ENCODE results near the gene MEIS1. TPM values are rescaled to one million over a fixed set of nuclear protein-coding genes. Genes with fewer than 3 reads are reported as not detected.

MEIS1 gene
- total and polyA plus RNA-seq, 2 of the 8 experiments (the other 6 are each of a cell fraction or from before 2014, with no cell fraction given), result 0.17 to 1.2 TPM

DNA sequence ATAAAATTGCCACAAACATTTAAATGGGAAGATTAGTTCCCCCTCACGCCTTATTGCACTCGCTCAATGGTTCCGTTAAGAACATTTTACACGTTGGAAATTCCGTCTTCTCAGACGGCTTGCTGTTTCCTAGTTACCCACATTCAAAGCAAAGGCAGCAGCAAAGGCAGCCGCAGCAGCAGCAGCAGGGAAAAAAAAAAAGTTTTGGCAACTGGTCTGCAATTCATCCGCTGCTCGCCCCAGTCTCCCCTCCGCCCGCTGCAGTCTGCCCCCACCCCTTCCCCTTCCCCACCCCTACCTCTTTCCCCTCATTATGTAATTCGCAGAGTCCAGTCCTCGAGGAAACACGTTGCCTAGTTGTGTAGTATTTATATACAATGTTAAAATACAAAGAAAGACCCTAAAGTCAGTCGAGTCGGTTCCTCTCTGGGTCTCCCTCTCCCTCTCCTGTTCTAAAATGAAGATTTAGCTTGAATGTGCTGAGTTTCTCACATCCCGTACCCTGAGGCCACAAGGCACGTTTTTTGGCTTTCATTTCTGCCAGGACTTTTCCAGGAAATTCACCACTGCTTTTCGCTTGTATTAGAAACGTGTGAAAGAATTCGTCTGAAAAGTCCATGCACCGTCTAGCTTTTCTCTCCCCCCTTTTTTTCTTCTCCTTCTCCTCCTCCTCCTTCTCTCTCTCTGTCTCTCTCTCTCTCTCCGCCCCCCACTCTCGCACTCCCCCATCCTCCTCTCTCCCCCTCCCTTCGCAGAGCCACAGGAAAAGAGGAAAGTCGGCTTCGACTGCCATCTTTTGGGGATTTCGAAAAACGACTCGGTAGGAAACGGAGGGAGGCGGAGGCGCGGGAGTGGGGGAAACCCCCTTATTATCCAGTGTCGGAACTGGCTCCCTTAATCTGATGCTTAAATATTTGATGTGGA is 140.0 kb downstream of the MEIS1 start:
- H4K8ac ChIP-seq (ENCODE audit: extremely low read depth, insufficient read depth, low read length), result no peak overlapping the region
- DNase-seq (ENCODE audit: low read depth in 1 of 2, low spot score in 2 of 2) (peak in 1 of 2 experiments; percentile 64), FAIRE-seq (no peak)
- no peak overlapping the region for H2AK5ac ChIP-seq (ENCODE audit: low read depth, low read length)
- H3K23me2 ChIP-seq (ENCODE audit: low read depth, low read length), result peaks cover 20% of the 10 kb centered on the region; the same call in 1 of the 2 replicates
- H3K4me2 ChIP-seq (ENCODE audit: insufficient read depth in 1 of 2, low read depth in 2 of 2, low read length in 2 of 2), result peak overlapping the region; percentile 77 to 99
- H3K36me3 ChIP-seq (ENCODE audit: control insufficient read depth in 2 of 4, insufficient read depth in 4 of 4, low read length in 3 of 4), result no peaks in the 10 kb centered on the region
- no peak overlapping the region for H2BK15ac ChIP-seq (ENCODE audit: low read length)
- no peaks in the 10 kb centered on the region for H3K9me3 ChIP-seq (ENCODE audit: insufficient read depth in 2 of 2, low read depth in 1 of 2, low read length in 1 of 2)
- ChIA-PET CTCF (ENCODE audit: partially characterized antibody) (interaction anchor here (0.6 to 14.4 kb wide), 20 partner anchors 11 to 954 kb away, joined by 3 to 161 read pairs (median 3); partner anchors contain the start of gene MEIS1), POLR2A (ENCODE audit: partially characterized antibody) (interaction anchor here (0.9 to 3.0 kb wide), 5 partner anchors 130 to 148 kb away, joined by 3 to 8 read pairs (median 4); partner anchors contain the start of gene MEIS1)
- H2AFZ ChIP-seq (ENCODE audit: low read length), result no peak overlapping the region
- no peak overlapping the region for H3K18ac ChIP-seq (ENCODE audit: extremely low read depth, low read length)
- H3K4ac ChIP-seq (replicated peaks; ENCODE audit: insufficient read length, low read depth, low read length), result no peak overlapping the region
- no peak overlapping the region for H2BK120ac ChIP-seq (replicated peaks; ENCODE audit: low read depth, low read length)
- no peak overlapping the region for H3K27ac ChIP-seq (ENCODE audit: low read depth, low read length)
- peaks cover 0 to 6% of the 10 kb centered on the region in 2 experiments for H4K20me1 ChIP-seq (replicated peaks in 1 of 2; ENCODE audit: control insufficient read depth in 1 of 2, insufficient read depth in 2 of 2, low read length in 2 of 2)
- H3K9ac ChIP-seq (replicated peaks in 1 of 4; ENCODE audit: extremely low read depth in 1 of 4, low read depth in 3 of 4, low read length in 3 of 4), result no peak overlapping the region
- H2BK5ac ChIP-seq (ENCODE audit: low read depth, low read length), result no peak overlapping the region
- H3K79me1 ChIP-seq (ENCODE audit: low read depth, low read length), result no peaks in the 10 kb centered on the region
- no peak overlapping the region for H2BK20ac ChIP-seq (ENCODE audit: low read length)
- no peak overlapping the region for H3K23ac ChIP-seq (ENCODE audit: insufficient read length)
- H4K5ac ChIP-seq (ENCODE audit: insufficient read length, low read depth, low read length), result no peak overlapping the region
- H2BK12ac ChIP-seq (ENCODE audit: low read depth, low read length), result no peak overlapping the region
- H3K56ac ChIP-seq (replicated peaks; ENCODE audit: insufficient read length, low read depth, low read length), result no peak overlapping the region
- H3K14ac ChIP-seq (ENCODE audit: insufficient read length), result no peak overlapping the region
- 1% methylated on average over 25 of the region's 35 CpGs; no CpG with 5 or more reads in 1 of the 2 experiments for WGBS, 2 experiments (ENCODE audit: extremely low coverage in 1 of 2, insufficient coverage in 1 of 2, insufficient read length in 1 of 2, insufficient replicate concordance in 2 of 2, low coverage in 1 of 2, low lambda C conversion rate in 2 of 2, missing lambda C conversion rate in 1 of 2)
- H3K4me1 ChIP-seq (replicated peaks in 1 of 4; ENCODE audit: control insufficient read depth in 3 of 4, insufficient read depth in 4 of 4, low read length in 3 of 4), result peaks cover 5 to 29% (median 12%) of the 10 kb centered on the region in 4 experiments
- no peaks in the 10 kb centered on the region for H3K79me2 ChIP-seq (ENCODE audit: control insufficient read depth in 1 of 2, insufficient read depth in 2 of 2, low read length in 2 of 2)
- no peak overlapping the region for H4K91ac ChIP-seq (replicated peaks; ENCODE audit: insufficient read length, low read length)
- peak overlapping the region; percentile 1 to 65 (median 43); a peak in 5 of 8 replicates for H3K4me3 ChIP-seq (ENCODE audit: extremely low read depth in 1 of 4, insufficient read depth in 2 of 4, low read depth in 3 of 4, low read length in 4 of 4)
- peaks cover 38 to 46% (median 41%) of the 10 kb centered on the region in 4 experiments for H3K27me3 ChIP-seq (replicated peaks in 1 of 4; ENCODE audit: control insufficient read depth in 3 of 4, extremely low read depth in 1 of 4, insufficient read depth in 3 of 4, low read length in 3 of 4)
- TF ChIP-seq SAP30 (IDR thresholded peaks at IDR 0.05; ENCODE audit: insufficient read depth, insufficient replicate concordance, low read length), result peak; percentile 12
- no peak for TF ChIP-seq HDAC6 (IDR thresholded peaks at IDR 0.05; ENCODE audit: low read depth, low read length)
- TF ChIP-seq KDM5A (IDR thresholded peaks at IDR 0.05; ENCODE audit: low read length), result 0 out of 2 replicates have a peak, but pooled peaks have one; percentile 29
- TF ChIP-seq KDM4A (IDR thresholded peaks at IDR 0.05; ENCODE audit: low read depth, low read length, severe bottlenecking), result peak; percentile 2
- TF ChIP-seq TAF7 (optimal IDR thresholded peaks at IDR 0.05; ENCODE audit: borderline replicate concordance, low read depth, low read length), result peak; percentile 52
- TF ChIP-seq TEAD4 (IDR thresholded peaks at IDR 0.05; ENCODE audit: low read depth, low read length), result no peak
- no peak for TF ChIP-seq GTF2F1 (IDR thresholded peaks at IDR 0.05; ENCODE audit: borderline replicate concordance, low read depth, low read length)
- peak; percentile 52 for TF ChIP-seq ASH2L (IDR thresholded peaks at IDR 0.05; ENCODE audit: low read length)
- peak; percentile 27; the same call in 1 of the 2 replicates for TF ChIP-seq SP1 (IDR thresholded peaks at IDR 0.05; ENCODE audit: low read depth, low read length)
- 0 out of 3 replicates have a peak, but pooled peaks of 1 of the 2 experiments have one; percentile 27 for TF ChIP-seq EP300 (IDR thresholded peaks at IDR 0.05; ENCODE audit: borderline replicate concordance in 1 of 2, low read depth in 2 of 2, low read length in 2 of 2)

Measured in H1 (cell line).